ENCODE measurements around the gene CPNE1.
A peak's percentile ranks its signal among the peaks of the same experiment; 100 is the strongest.
"Not testable (repeated sequence)": the region's sequence is repeated elsewhere in the genome, so short reads cannot be mapped to it uniquely, and the experiment has no call there.

CPNE1 gene
- total RNA-seq: 13.2 to 39.2 (median 27.9) reads per million in 17 experiments

DNA sequence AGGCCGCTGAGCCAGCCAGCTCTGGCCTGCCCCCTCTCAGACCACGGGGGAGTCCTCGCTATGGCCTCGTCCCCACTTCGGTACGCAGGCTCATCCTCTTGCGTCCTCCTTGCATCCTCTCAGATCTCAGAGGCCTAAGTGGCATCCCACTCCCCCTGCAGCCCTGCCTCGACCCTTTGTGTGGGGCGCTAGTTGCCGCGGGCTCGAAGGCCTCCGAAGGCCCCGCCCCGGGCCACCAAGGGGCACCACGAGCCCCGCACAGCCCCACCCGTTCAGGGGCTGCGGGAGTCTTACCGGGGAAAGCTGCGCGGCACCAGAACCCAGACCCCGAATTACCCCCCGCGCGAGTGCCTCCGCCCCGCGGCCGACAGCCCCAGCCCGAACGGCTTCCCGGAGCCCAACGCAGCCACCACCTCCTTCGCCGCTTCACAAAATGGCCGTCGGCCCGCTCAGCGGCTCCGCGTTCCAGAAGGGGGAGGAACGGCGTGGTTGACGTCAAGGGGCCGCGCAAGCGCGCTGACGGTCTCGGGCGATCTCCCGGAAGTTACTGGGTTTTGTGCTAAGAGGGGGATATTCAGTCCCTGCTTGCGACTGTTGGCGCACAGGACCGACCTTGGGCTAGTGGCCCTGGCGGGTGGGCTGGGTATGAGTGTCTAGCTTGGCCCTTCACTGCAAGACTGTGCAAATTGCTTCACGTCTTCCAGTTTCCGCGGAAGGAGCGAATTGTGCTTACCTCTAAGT, at the start of gene CPNE1, which contains the start of gene RBM12:
TSS of gene CPNE1 (minus strand) at position 435 of the 741 bp plus-strand sequence. CDS start 31,977 bp downstream, outside the sequence.
TSS of gene RBM12 (minus strand) at position 435 of the 741 bp plus-strand sequence. CDS start 9,578 bp downstream, outside the sequence.
- peak; percentile 95 to 97 (median 96) for DNase-seq

GRCh38 chr20:35714127-35714526, 49.4 kb upstream of the CPNE1 start:
- no peak for DNase-seq

DNA sequence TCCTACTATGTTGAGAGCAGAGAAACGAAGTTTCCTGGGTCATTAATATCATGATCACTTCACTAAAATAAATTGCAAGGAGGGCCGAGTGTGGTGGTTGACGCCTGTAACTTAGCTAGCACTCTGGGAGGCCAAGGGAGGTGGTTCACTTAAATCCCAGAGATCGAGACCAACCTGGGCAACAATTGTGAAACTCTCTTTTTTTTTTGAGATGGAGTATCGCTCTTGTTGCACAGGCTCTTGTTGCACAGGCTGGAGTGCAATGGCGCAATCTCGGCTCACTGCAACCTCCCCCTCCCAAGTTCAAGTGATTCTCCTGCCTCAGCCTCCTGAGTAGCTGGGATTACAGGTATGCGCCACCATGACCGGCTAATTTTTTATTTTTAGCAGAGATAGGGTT, 48.4 kb upstream of the CPNE1 start:
- DNase-seq: not testable (repeated sequence)

DNA sequence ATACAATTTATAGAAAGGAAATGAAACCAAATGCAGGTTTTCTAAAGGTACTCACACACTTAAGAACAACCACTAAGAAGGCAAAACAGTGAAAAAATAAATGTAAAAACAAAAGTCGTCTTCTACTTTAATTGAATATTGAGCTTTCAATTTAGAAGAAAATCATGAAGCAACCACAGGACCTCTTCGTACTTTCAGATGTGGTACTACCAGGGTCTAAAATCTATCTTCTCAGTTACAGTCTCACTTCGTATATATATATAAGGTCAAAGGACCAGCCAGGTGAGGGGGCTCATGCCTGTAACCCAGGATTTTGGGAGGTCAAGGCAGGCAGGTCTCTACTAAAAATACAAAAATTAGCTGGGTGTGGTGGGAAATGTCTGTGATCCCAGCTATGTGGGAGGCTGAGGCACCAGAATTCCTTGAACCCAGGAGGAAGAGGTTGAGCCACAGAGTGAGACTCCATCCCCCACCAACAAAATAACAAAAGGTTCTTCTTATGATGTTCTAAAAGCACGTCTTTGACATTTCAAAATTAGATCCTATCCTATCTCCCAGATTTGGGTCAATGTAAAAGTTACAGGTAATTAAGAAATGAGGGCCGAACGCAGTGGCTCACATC, 47.0 kb upstream of the CPNE1 start:
- DNase-seq: no peak

GRCh38 chr20:35710884-35711587, 46.3 kb upstream of the CPNE1 start:
- DNase-seq: no peak

- no peak for DNase-seq
These were observed 45.3 kb upstream of the CPNE1 start for GRCh38 chr20:35710039-35710438.

- DNase-seq: no peak
These were observed 44.6 kb upstream of the CPNE1 start for GRCh38 chr20:35709259-35709658.

- DNase-seq: no peak
These were observed 43.8 kb upstream of the CPNE1 start for GRCh38 chr20:35708502-35708901.

GRCh38 chr20:35706591-35707529, 42.2 kb upstream of the CPNE1 start:
- DNase-seq: not testable (repeated sequence)

DNA sequence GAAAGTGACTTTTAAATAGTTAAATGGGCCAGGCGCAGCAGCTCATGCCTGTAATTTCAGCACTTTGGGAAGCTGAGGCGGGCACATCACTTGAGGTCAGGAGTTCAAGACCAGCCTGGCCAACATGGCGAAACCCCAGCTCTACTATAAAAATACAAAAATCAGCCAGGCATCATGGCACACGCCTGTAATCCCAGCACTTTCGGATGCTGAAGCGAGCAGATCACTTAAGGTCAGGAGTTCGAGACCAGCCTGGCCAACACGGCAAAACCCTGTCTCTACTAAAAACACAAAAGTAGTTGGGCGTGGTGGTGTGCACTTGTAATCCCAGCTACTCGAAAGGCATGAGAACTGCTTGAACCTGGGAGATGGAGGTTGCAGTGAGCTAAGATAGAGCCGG, 41.2 kb upstream of the CPNE1 start:
- DNase-seq: not testable (repeated sequence)

DNA sequence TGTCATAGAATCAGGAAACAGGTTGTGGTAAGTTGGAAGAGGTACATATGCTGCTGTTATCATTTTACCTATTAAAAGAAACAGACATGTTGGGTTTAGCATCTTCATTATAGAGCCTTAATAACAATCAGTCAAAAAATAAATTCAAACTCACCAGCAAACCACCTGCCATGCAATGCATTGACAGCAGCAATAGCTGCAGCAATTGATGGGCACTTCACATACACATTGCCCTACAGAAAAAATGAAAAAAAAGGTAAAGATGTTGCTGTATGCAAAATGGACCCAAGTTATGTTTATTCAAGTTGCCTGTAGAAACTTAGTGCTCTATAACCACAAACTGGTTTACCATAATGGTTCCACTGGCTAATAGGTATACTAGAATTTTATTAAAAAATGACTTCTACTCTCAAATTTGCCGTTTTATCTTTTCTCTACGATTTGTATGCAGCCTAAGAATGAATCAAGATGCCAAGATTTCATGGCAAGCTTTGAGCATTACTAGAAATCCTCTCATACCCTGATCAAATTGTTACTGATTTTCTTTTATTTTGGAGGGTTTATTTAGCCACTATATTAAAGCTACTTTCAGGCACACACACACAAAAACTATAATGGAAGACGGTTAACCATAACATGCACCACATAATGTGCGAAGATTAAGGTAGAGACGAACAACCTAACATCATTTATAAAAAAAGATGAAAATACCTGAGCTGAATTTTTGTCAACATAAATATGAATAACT, 40.0 kb upstream of the CPNE1 start:
- no peak for DNase-seq

DNA sequence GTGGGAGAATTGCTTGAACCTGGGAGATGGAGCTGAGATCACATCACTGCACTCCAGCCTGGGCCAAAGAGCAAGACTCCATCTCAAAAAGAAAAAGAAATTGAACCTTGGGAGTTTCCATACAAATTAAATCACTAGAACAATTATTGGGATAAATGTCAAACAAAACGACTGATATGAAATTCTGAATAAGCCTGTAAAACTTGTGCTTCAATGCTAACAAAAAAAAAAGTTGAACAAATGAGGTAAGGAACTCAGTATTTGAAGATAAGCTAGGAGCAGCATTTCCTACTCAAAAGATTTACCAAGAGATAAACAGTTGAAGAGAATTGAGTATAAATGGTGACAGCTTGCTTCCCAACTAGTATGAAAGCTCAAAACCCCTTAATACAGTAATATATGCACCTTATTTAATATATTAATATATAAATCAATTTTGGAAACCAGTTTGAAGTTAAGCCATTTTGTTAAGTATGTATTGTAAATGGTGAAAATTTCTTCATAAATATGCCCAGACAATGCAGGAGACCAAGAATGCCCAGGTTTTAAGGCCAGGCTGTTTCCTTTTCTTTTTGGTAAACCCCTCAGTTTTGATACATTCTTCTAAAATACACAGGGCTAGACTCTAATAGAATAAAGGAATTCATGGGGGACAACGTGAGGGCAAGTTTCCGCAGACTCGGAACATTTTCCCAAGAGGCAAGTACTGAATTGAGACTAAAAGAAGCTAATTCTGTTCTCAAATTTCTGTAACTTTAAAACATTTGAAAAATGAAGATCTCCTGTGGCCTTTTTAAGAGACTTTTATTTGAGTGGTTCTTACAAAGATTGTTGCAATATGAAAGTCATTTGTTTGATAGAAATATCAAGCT, 38.4 kb upstream of the CPNE1 start:
- DNase-seq: no peak

GRCh38 chr20:35702051-35702823, 37.5 kb upstream of the CPNE1 start:
- DNase-seq: no peak

DNA sequence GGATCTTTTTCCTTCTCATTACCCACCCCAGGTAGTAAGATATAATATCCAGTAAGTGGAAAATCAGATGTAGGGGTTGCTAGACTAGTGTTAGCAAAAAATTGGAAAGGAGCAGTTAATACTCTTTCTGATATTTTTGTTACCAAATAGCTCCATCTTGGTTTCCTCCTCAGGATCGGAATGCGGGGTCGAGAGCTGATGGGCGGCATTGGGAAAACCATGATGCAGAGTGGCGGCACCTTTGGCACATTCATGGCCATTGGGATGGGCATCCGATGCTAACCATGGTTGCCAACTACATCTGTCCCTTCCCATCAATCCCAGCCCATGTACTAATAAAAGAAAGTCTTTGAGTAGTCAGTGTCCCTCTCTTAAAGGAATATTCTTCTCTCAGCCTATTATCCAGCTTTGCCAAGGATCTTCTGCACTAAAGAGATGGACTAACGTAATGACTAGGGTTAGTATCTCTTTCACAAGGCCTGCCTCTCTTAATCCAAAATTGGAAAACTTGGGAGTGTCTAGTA, 36.0 kb upstream of the CPNE1 start:
- DNase-seq: no peak

- no peak for DNase-seq
These were observed 35.4 kb upstream of the CPNE1 start for GRCh38 chr20:35699957-35700624.

- DNase-seq: peak; percentile 88 to 94 (median 90)
These were observed 34.6 kb upstream of the CPNE1 start, which contains the start of the genes NFS1 and ROMO1 for GRCh38 chr20:35699127-35699956. Gene NFS1, minus strand, starts transcription at chr20:35699352. Its CDS starts 64 bp downstream, at chr20:35699288. Gene ROMO1, plus strand, starts transcription at chr20:35699405. Its CDS starts 228 bp downstream, at chr20:35699633.
